Peyer's patch (tissue), 4 donors: Measurements from ENCODE around the gene GNL3. TPM values are rescaled to one million over a fixed set of nuclear protein-coding genes. Genes with fewer than 3 reads are reported as not detected.
"Not testable (repeated sequence)": the region's sequence is repeated elsewhere in the genome, so short reads cannot be mapped to it uniquely, and the experiment has no call there.

Source experiments
- DNase-seq, 3 donors: peaks; one replicate each; pipeline ENCODE4 v3.0.0-alpha.2; 2017 to 2019
- H3K27ac ChIP-seq, 4 donors: fragments of 200-600 bp; sonication (generic); one replicate each; pipeline ENCODE4 v1.5.1; 2016 to 2019
- H3K27me3 ChIP-seq, 2 donors: fragments of 200-600 bp; sonication (generic); one replicate each; pipeline ENCODE4 v1.5.1; 2019
- H3K36me3 ChIP-seq, 3 donors: fragments of 200-600 bp; sonication (generic); one replicate each; pipeline ENCODE4 v1.5.1; 2016 to 2019
- H3K4me1 ChIP-seq, 4 donors: fragments of 200-600 bp; sonication (generic); one replicate each; pipeline ENCODE4 v1.5.1; 2016 to 2019
- H3K4me3 ChIP-seq, 4 donors: fragments of 200-600 bp; sonication (generic); 1 replicate in 3 of 4; 2 replicates in 1 of 4; pipeline ENCODE4 v1.5.1; 2016 to 2019; ENCODE audit warnings: mild to moderate bottlenecking in 1 of 4
- H3K9me3 ChIP-seq, 4 donors: fragments of 200-600 bp; sonication (generic); one replicate each; pipeline ENCODE4 v1.5.1; 2016 to 2019; ENCODE audit warnings: mild to moderate bottlenecking in 1 of 4
- CTCF ChIP-seq, 6 experiments: fragments of 450-650 bp in 4 of 6; fragments of 200-600 bp in 2 of 6; sonication (generic) in 1 of 6; IDR thresholded peaks; one replicate each; pipeline ENCODE4 v1.5.1; 2017 to 2019; ENCODE audit warnings: antibody characterized with exemption in 6 of 6, mild to moderate bottlenecking in 3 of 6, moderate library complexity in 1 of 6
- POLR2A ChIP-seq, 2 donors: fragments of 450-650 bp; IDR thresholded peaks; one replicate each; pipeline ENCODE4 v1.5.1; 2017; ENCODE audit warnings: antibody characterized with exemption in 2 of 2, mild to moderate bottlenecking in 2 of 2, moderate library complexity in 2 of 2
- total RNA-seq, 4 donors: library from RNA; depleted of rRNA; stranded (reverse); fragments of >200 nt; gene quantifications; one replicate each; pipeline ENCODE4 v1.1.0, GENCODE V29; 2016

Gene GNL3
- total RNA-seq, 4 donors from 2014 or later, result 21.5 to 249 (median 48.6) TPM

DNA sequence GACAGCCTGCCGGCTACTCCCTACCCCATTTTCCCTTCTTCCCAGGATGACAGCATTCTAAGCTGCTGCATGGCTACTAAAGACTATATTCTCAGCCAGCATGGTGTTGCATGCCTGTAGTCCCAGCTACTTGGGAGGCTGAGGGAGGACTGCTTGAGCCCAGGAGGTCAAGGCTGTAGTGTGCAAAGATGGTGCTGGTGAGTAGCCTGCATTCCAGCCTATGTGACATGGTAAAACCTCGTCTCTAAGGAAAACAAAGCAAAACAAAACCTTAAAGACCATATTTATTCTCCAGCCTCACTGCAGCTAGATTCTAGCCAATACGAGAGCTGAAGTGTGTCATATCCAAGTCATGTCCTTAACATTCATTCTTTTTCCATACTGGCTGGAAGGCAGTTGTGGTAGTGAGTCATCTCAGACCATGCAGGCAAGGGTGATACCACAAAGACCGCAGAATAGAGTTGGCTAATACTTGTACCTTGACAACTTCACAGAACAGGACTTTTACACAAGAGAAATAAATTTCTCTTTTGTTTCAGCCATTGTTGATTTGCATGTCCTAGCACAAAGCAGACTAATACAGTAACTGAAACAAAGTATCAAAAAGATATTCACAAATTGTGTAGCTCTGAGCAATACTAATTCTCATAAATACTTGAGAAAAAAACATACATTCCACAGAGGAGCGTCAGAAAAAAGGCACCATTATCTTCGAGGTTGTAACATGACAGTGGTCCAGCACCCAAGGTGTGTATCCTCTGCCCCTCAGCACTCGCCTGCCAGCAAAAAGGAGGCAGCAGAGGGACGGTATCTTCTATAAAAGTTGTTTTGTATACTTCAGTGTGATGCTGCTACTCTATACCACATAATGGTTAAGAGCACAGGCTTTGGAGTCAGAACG lies 15.0 kb upstream of the GNL3 start:
- no peaks in the 10 kb centered on the region for H3K27me3 ChIP-seq
- peak overlapping the region in 2 of 4 donors; percentile 18 to 77 for H3K27ac ChIP-seq
- DNase-seq, result no peak
- H3K36me3 ChIP-seq, result peaks cover 0 to 64% (median 0%) of the 10 kb centered on the region in 3 donors
- peaks cover 0 to 7% (median 0%) of the 10 kb centered on the region in 4 donors for H3K4me1 ChIP-seq
- no peaks in the 10 kb centered on the region for H3K9me3 ChIP-seq
- no peak overlapping the region for H3K4me3 ChIP-seq
- TF ChIP-seq CTCF (IDR thresholded peaks at IDR 0.05) (no peak), POLR2A (IDR thresholded peaks at IDR 0.05) (no peak)

DNA sequence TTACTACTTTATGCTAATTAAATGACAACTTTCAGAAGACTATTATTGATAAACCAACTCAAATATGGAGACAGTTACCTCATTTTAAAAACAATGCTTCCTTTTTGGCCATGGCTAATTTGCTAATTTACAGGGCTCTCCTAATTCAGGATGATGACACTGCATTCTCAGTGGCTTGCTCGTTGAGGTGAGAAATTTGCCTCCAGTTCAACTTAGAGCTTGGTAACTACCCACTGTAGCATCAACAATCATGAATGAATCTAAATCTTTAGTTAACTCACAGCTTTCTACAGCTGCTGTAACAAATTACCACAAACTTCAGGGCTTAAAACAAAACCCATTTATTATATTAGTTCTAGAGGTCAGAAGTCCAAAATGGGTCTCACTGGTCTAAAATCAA lies 14.2 kb upstream of the GNL3 start:
- H3K4me3 ChIP-seq, result no peak overlapping the region
- peaks cover 0 to 7% (median 0%) of the 10 kb centered on the region in 4 donors for H3K4me1 ChIP-seq
- TF ChIP-seq POLR2A (IDR thresholded peaks at IDR 0.05), result no peak
- TF ChIP-seq CTCF (IDR thresholded peaks at IDR 0.05), result no peak
- H3K9me3 ChIP-seq, result no peaks in the 10 kb centered on the region
- no peak for DNase-seq
- peaks cover 0 to 63% (median 0%) of the 10 kb centered on the region in 3 donors for H3K36me3 ChIP-seq
- H3K27me3 ChIP-seq, result no peaks in the 10 kb centered on the region
- H3K27ac ChIP-seq, result peak overlapping the region in 1 of 4 donors; percentile 77

DNA sequence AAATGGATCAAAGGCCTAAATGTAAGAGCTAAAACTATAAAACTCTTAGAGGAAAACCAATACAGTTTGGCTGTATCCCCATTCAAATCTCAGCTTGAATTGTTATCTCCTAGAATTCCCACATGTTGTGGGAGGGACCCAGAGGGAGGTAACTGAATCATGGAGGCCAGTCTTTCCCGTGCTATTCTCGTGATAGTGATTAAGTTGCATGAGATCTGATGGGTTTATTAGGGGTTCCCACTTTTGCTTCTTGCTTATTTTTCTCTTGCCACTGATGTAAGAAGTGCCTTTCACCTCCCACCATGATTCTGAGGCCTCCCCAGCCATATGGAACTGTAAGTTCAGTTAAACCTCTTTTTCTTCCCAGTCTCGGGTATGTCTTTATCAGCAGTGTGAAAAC lies 9.6 kb upstream of the GNL3 start:
- H3K4me3 ChIP-seq, H3K27ac ChIP-seq, H3K9me3 ChIP-seq, H3K4me1 ChIP-seq, DNase-seq, H3K27me3 ChIP-seq: not testable (repeated sequence)
- H3K36me3 ChIP-seq, result peaks cover 0 to 77% (median 0%) of the 10 kb centered on the region in 3 donors

DNA sequence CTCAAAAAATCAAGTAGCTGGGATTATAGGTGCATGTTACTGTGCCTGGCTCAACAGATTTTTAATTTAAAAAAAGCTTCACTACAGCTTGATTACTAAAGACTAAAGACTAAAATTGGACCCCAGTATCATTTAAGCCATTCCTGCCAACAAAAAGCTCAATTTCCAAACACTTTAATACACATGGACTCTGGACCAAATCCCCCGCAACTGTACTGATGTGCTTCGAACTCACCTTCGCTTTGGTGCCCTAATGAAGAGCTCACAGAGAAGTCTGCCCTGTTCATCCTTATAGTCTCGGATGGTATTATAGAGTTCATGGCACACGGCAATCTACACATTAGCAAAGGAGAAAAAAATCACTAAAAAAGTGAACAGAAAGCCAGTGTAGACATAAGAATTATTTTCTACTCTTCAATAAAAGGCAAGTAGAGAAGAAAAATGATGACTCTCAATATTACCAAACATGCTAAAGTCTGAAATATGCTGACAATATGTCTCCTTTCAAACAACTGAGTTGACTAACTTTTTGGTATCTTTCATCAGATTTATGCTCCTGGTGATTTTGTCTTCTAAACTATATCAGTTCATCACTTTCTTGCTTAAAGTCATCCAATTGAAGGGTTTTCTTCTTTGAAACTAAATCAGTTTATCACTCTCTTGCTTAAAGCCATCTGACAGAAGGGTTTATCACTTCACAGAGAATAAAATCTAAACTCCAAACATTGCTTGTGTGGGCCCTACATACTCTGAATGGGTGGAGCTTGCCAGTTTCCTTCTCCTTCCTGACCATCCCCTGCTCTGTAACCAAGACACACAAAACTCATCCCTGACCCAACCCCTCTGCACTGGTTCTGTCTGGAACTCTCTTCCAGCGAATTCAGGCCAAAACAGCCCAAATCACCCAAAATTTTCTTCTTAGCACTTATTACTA lies 7.3 kb upstream of the GNL3 start:
- no peak for DNase-seq
- H3K36me3 ChIP-seq, result peaks cover 0 to 57% (median 0%) of the 10 kb centered on the region in 3 donors
- H3K27ac ChIP-seq, result no peak overlapping the region
- no peaks in the 10 kb centered on the region for H3K27me3 ChIP-seq
- no peak overlapping the region for H3K4me3 ChIP-seq
- TF ChIP-seq POLR2A (IDR thresholded peaks at IDR 0.05) (no peak), CTCF (IDR thresholded peaks at IDR 0.05) (no peak)
- H3K9me3 ChIP-seq, result no peaks in the 10 kb centered on the region
- peaks cover 0 to 11% (median 0%) of the 10 kb centered on the region in 4 donors for H3K4me1 ChIP-seq

GRCh38 chr3:52679199-52679538 lies 6.7 kb upstream of the GNL3 start:
- Histone ChIP-seq H3K9me3 (no peaks in the 10 kb centered on the region), H3K36me3 (peaks cover 0 to 50% (median 0%) of the 10 kb centered on the region in 3 donors), H3K4me1 (peaks cover 0 to 17% (median 0%) of the 10 kb centered on the region in 4 donors), H3K27ac (no peak overlapping the region), H3K4me3 (no peak overlapping the region), H3K27me3 (no peaks in the 10 kb centered on the region)
- no peak for TF ChIP-seq CTCF (IDR thresholded peaks at IDR 0.05)
- TF ChIP-seq POLR2A (IDR thresholded peaks at IDR 0.05), result no peak
- no peak for DNase-seq
